ENCODE measurements around the gene HAUS3.

Gene HAUS3

DNA sequence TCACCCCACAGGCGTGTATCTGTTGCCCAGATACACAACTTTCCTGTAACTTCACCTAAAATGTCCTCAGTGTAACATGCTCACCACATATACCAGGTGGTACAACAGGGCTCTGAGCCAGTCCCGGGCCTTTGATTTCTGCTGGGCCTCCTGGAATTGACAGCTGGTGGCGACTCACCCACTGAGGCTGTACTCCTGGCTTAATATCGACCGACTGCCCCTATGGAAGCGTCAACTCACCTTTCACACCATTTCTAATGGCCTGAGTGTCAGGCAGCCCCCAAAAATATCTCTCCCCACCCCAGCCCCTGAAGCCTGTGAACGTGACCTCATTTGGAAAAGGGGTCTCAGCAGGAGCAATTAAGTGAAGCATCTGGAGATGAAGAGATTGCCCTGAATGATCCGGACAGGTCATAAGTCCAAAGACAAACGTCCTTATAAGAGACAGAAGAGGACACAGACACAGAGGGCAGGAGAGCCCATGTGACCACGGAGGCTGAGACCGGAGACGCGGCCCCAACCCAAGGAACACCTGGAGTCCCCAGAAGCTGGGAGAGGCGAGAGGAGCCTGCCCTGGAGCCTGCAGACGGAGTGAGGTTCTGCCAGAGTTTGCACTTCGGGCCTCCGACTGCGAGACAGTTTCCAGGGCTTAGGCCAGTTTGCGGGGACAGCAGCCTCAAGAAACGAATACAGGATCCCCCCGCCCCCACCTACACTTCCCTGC, 32.6 kb upstream of the HAUS3 start:
- DNase-seq (ENCODE audit: low read depth): no peak
- H3K4me3 ChIP-seq (ENCODE audit: low read length): no peak overlapping the region
- TF ChIP-seq, protein P1, sequence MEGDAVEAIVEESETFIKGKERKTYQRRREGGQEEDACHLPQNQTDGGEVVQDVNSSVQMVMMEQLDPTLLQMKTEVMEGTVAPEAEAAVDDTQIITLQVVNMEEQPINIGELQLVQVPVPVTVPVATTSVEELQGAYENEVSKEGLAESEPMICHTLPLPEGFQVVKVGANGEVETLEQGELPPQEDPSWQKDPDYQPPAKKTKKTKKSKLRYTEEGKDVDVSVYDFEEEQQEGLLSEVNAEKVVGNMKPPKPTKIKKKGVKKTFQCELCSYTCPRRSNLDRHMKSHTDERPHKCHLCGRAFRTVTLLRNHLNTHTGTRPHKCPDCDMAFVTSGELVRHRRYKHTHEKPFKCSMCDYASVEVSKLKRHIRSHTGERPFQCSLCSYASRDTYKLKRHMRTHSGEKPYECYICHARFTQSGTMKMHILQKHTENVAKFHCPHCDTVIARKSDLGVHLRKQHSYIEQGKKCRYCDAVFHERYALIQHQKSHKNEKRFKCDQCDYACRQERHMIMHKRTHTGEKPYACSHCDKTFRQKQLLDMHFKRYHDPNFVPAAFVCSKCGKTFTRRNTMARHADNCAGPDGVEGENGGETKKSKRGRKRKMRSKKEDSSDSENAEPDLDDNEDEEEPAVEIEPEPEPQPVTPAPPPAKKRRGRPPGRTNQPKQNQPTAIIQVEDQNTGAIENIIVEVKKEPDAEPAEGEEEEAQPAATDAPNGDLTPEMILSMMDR (IDR thresholded peaks at IDR 0.05; ENCODE audit: insufficient read depth, low read depth, low read length, missing control alignments): no peak

DNA sequence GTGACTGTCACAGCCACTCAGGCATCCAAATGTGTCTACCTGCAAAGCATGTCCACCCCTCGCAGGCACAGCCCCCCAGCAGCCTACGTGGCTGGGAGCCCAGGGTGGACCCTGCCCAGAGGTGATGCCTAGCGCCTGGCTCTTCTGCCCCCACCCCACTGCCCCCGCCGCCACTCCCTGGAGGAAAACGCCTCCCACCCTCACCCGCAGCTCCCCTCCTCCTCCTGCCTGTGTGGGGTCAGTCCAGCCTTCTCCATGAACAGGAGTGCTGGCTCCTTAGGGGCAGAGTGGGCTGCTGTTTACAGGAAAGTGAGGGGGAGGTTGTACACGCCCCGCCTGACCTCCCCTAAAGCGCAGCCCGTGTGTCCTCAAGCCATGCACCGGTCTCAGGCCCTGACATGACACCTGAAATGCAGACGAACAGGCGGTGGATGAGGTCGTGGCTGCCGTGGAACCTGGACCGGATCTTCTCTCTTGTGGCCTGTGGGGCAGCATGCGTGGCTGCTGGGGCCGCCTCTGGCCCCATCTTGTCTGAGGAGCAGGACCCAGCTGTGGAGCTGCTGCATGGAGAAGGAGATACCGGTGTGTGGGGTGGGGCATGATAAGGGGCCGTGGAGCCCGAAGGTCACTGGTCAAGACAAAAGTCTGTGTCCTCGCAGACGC, 31.9 kb upstream of the HAUS3 start:
- no peak for DNase-seq (ENCODE audit: low read depth)
- H3K4me3 ChIP-seq (ENCODE audit: low read length): no peak overlapping the region
- TF ChIP-seq, protein P1 (IDR thresholded peaks at IDR 0.05; ENCODE audit: insufficient read depth, low read depth, low read length, missing control alignments): no peak

GRCh38 chr4:2273221-2273620, 31.3 kb upstream of the HAUS3 start:
- DNase-seq (ENCODE audit: low read depth): no peak
- no peak overlapping the region for H3K4me3 ChIP-seq (ENCODE audit: low read length)
- TF ChIP-seq, protein P1 (IDR thresholded peaks at IDR 0.05; ENCODE audit: insufficient read depth, low read depth, low read length, missing control alignments): no peak

GRCh38 chr4:2272828-2273120, 30.9 kb upstream of the HAUS3 start:
- no peak for DNase-seq (ENCODE audit: low read depth)
- no peak overlapping the region for H3K4me3 ChIP-seq (ENCODE audit: low read length)
- TF ChIP-seq, protein P1 (IDR thresholded peaks at IDR 0.05; ENCODE audit: insufficient read depth, low read depth, low read length, missing control alignments): no peak

- TF ChIP-seq, protein P1 (IDR thresholded peaks at IDR 0.05; ENCODE audit: insufficient read depth, low read depth, low read length, missing control alignments): no peak
- no peak overlapping the region for H3K4me3 ChIP-seq (ENCODE audit: low read length)
- no peak for DNase-seq (ENCODE audit: low read depth)
Observed at GRCh38 chr4:2272026-2272827, 30.3 kb upstream of the HAUS3 start.

GRCh38 chr4:2271279-2272025, 29.5 kb upstream of the HAUS3 start:
- TF ChIP-seq, protein P1 (IDR thresholded peaks at IDR 0.05; ENCODE audit: insufficient read depth, low read depth, low read length, missing control alignments): no peak
- no peak for DNase-seq (ENCODE audit: low read depth)
- no peak overlapping the region for H3K4me3 ChIP-seq (ENCODE audit: low read length)

Measured in epithelial cell of esophagus (primary cell).